Measurements from ENCODE around the gene IP6K3.

The IP6K3 gene

GRCh38 chr6:33751771-33752645 is 5.3 kb upstream of the IP6K3 start:
- DNase-seq = no peak
- Mint-ChIP-seq H3K27me3 (ENCODE audit: low read depth, poor library complexity) (peaks cover 4% of the 10 kb centered on the region), H3K9me3 (no peaks in the 10 kb centered on the region), H3K4me1 (peaks cover 96% of the 10 kb centered on the region), H3K36me3 (ENCODE audit: low read depth) (no peaks in the 10 kb centered on the region), H3K4me3 (no peak overlapping the region), H3K27ac (no peak overlapping the region)
- TF ChIP-seq CTCF (IDR thresholded peaks at IDR 0.05) = no peak

GRCh38 chr6:33750244-33750991 is 3.7 kb upstream of the IP6K3 start:
- Mint-ChIP-seq H3K36me3 (ENCODE audit: low read depth) (no peaks in the 10 kb centered on the region), H3K4me1 (peaks cover 96% of the 10 kb centered on the region), H3K4me3 (peak overlapping the region; percentile 19), H3K9me3 (no peaks in the 10 kb centered on the region), H3K27ac (peak overlapping the region; percentile 61), H3K27me3 (ENCODE audit: low read depth, poor library complexity) (peaks cover 7% of the 10 kb centered on the region)
- no peak for DNase-seq
- no peak for TF ChIP-seq CTCF (IDR thresholded peaks at IDR 0.05)

GRCh38 chr6:33749401-33749800 is 2.7 kb upstream of the IP6K3 start:
- DNase-seq = no peak
- Mint-ChIP-seq H3K36me3 (ENCODE audit: low read depth) (no peaks in the 10 kb centered on the region), H3K27me3 (ENCODE audit: low read depth, poor library complexity) (peaks cover 7% of the 10 kb centered on the region), H3K9me3 (no peaks in the 10 kb centered on the region), H3K4me1 (peaks cover 95% of the 10 kb centered on the region), H3K4me3 (peak overlapping the region; percentile 57), H3K27ac (peak overlapping the region; percentile 61)
- no peak for TF ChIP-seq CTCF (IDR thresholded peaks at IDR 0.05)

- H3K36me3 Mint-ChIP-seq (ENCODE audit: low read depth) = no peaks in the 10 kb centered on the region
- DNase-seq = no peak
- H3K27ac Mint-ChIP-seq = peak overlapping the region; percentile 61
- H3K4me3 Mint-ChIP-seq = peak overlapping the region; percentile 57
- no peaks in the 10 kb centered on the region for H3K9me3 Mint-ChIP-seq
- H3K4me1 Mint-ChIP-seq = peaks cover 95% of the 10 kb centered on the region
- no peak for TF ChIP-seq CTCF (IDR thresholded peaks at IDR 0.05)
- H3K27me3 Mint-ChIP-seq (ENCODE audit: low read depth, poor library complexity) = peaks cover 7% of the 10 kb centered on the region
Measured at GRCh38 chr6:33748841-33749240, 2.1 kb upstream of the IP6K3 start.

DNA sequence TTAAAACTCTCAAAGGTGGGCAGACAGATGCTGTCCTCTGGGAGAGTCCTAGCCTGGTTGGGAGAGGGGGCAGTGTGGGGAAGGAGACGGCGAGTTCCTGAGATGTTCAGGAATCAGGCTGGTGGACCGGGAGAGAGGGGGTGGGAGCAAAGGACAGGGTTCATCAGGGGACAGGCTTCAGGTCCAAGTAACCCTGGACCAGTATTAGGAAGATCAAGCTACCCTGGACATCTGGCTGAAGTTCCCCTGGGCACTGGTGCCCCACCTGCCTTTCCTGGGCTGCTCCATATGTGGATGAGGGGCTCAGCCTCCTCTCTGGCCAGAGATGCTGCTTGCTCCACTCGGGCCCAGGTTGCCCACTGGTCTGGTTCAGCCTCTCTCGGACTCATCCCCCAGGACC is 1.1 kb upstream of the IP6K3 start:
- no peaks in the 10 kb centered on the region for H3K9me3 Mint-ChIP-seq
- peak overlapping the region; percentile 74 for H3K4me3 Mint-ChIP-seq
- no peak overlapping the region for H3K27ac Mint-ChIP-seq
- DNase-seq = no peak
- TF ChIP-seq CTCF (IDR thresholded peaks at IDR 0.05) = no peak
- H3K27me3 Mint-ChIP-seq (ENCODE audit: low read depth, poor library complexity) = peaks cover 7% of the 10 kb centered on the region
- peaks cover 98% of the 10 kb centered on the region for H3K4me1 Mint-ChIP-seq
- no peaks in the 10 kb centered on the region for H3K36me3 Mint-ChIP-seq (ENCODE audit: low read depth)

Measured in nephron progenitor cell (in vitro differentiated cells).